ENCODE results near the gene SNX9. TPM values are rescaled to one million over a fixed set of nuclear protein-coding genes. Genes with fewer than 3 reads are reported as not detected.

The SNX9 gene
- total and polyA plus RNA-seq, 2 donors (not counting 1 experiment from before 2014, with no cell fraction given) = 56.8 to 117 TPM

GRCh38 chr6:157849288-157850017, 26.4 kb downstream of the SNX9 start:
- Histone ChIP-seq H4K20me1 (ENCODE audit: control insufficient read depth, extremely low read depth, insufficient read depth, low read length) (peaks cover 5% of the 10 kb centered on the region), H2AFZ (ENCODE audit: low read length) (no peak overlapping the region), H3K4me2 (ENCODE audit: extremely low read depth, insufficient read depth, low read length) (no peak overlapping the region), H3K27me3 (ENCODE audit: control insufficient read depth, insufficient read depth, low read length) (no peaks in the 10 kb centered on the region), H3K4me1 (ENCODE audit: control insufficient read depth, extremely low read depth, insufficient read depth, low read length) (peaks cover 6% of the 10 kb centered on the region), H3K79me2 (ENCODE audit: control insufficient read depth, insufficient read depth, low read length) (peaks cover 97% of the 10 kb centered on the region), H3K27ac (ENCODE audit: insufficient read depth, low read length) (no peak overlapping the region), H3K9me3 (ENCODE audit: control insufficient read depth, insufficient read depth, low read depth, low read length) (no peaks in the 10 kb centered on the region), H3K9ac (ENCODE audit: insufficient read depth, low read length) (no peak overlapping the region), H3K36me3 (ENCODE audit: control insufficient read depth, insufficient read depth, low read length) (no peaks in the 10 kb centered on the region), H3K4me3 (replicated peaks in 1 of 4; ENCODE audit: control extremely low read depth in 1 of 4, insufficient read depth in 1 of 4, low read depth in 3 of 4, low read length in 4 of 4) (no peak overlapping the region)
- DNase-seq (ENCODE audit: low read depth in 2 of 2) = no peak
- TF ChIP-seq CTCF (conservative IDR thresholded peaks at IDR 0.05 in 1 of 2, IDR thresholded peaks at IDR 0.05 in 1 of 2; ENCODE audit: low read depth in 1 of 2, low read length in 2 of 2) = no peak

- Histone ChIP-seq H3K27me3 (ENCODE audit: control insufficient read depth, insufficient read depth, low read length) (no peaks in the 10 kb centered on the region), H3K4me2 (ENCODE audit: extremely low read depth, insufficient read depth, low read length) (no peak overlapping the region), H3K4me3 (replicated peaks in 1 of 4; ENCODE audit: control extremely low read depth in 1 of 4, insufficient read depth in 1 of 4, low read depth in 3 of 4, low read length in 4 of 4) (no peak overlapping the region), H4K20me1 (ENCODE audit: control insufficient read depth, extremely low read depth, insufficient read depth, low read length) (peaks cover 5% of the 10 kb centered on the region), H3K27ac (ENCODE audit: insufficient read depth, low read length) (no peak overlapping the region), H3K4me1 (ENCODE audit: control insufficient read depth, extremely low read depth, insufficient read depth, low read length) (peaks cover 6% of the 10 kb centered on the region), H3K9ac (ENCODE audit: insufficient read depth, low read length) (no peak overlapping the region), H2AFZ (ENCODE audit: low read length) (no peak overlapping the region), H3K36me3 (ENCODE audit: control insufficient read depth, insufficient read depth, low read length) (no peaks in the 10 kb centered on the region), H3K9me3 (ENCODE audit: control insufficient read depth, insufficient read depth, low read depth, low read length) (no peaks in the 10 kb centered on the region), H3K79me2 (ENCODE audit: control insufficient read depth, insufficient read depth, low read length) (peaks cover 97% of the 10 kb centered on the region)
- no peak for DNase-seq (ENCODE audit: low read depth in 2 of 2)
- no peak for TF ChIP-seq EZH2 (IDR thresholded peaks at IDR 0.05; ENCODE audit: low read length, missing control alignments)
Measured at GRCh38 chr6:157850030-157850429, 27.0 kb downstream of the SNX9 start.

- no peaks in the 10 kb centered on the region for H4K20me1 ChIP-seq (ENCODE audit: control insufficient read depth, extremely low read depth, insufficient read depth, low read length)
- H3K4me2 ChIP-seq (ENCODE audit: extremely low read depth, insufficient read depth, low read length) = no peak overlapping the region
Measured at GRCh38 chr6:157853018-157853805, 30.2 kb downstream of the SNX9 start.

More at GRCh38 chr6:157853018-157853805, 30.2 kb downstream of the SNX9 start:
- Histone ChIP-seq H3K27me3 (ENCODE audit: control insufficient read depth, insufficient read depth, low read length) (no peaks in the 10 kb centered on the region), H3K79me2 (ENCODE audit: control insufficient read depth, insufficient read depth, low read length) (peaks cover 97% of the 10 kb centered on the region), H3K4me1 (ENCODE audit: control insufficient read depth, extremely low read depth, insufficient read depth, low read length) (no peaks in the 10 kb centered on the region), H3K4me3 (replicated peaks in 1 of 4; ENCODE audit: control extremely low read depth in 1 of 4, insufficient read depth in 1 of 4, low read depth in 3 of 4, low read length in 4 of 4) (no peak overlapping the region), H3K27ac (ENCODE audit: insufficient read depth, low read length) (no peak overlapping the region), H3K36me3 (ENCODE audit: control insufficient read depth, insufficient read depth, low read length) (no peaks in the 10 kb centered on the region), H3K9ac (ENCODE audit: insufficient read depth, low read length) (no peak overlapping the region), H2AFZ (ENCODE audit: low read length) (no peak overlapping the region), H3K9me3 (ENCODE audit: control insufficient read depth, insufficient read depth, low read depth, low read length) (no peaks in the 10 kb centered on the region)
- DNase-seq (ENCODE audit: low read depth in 2 of 2) = no peak
- no peak for TF ChIP-seq EZH2 (IDR thresholded peaks at IDR 0.05; ENCODE audit: low read length, missing control alignments)
- TF ChIP-seq CTCF (conservative IDR thresholded peaks at IDR 0.05 in 1 of 2, IDR thresholded peaks at IDR 0.05 in 1 of 2; ENCODE audit: low read depth in 1 of 2, low read length in 2 of 2) = no peak

Measured in fibroblast of lung (primary cell).